ENCODE results near the gene RSBN1.

DNA sequence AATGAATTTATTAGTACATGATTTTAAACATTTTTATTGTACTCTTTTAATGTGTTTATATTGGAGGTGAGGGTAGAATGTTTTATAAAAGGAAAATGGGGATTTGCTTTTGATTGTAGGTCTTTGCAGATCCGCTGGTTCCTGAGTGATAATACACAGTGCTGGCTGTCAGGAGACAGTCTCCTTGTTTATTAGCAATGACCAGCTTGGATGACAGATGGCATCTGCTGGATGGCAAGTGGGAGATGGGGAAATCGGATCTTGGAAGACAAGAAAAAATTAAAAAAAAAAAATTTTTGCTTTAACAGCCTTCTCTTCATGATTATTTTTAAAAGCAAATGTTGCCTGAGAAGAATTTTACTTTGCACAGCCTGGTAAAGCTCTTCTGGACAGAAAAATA, 48.6 kb downstream of the RSBN1 start:
- TF ChIP-seq FOXP2 (optimal IDR thresholded peaks at IDR 0.05; ENCODE audit: control extremely low read depth, extremely low read length, insufficient read depth) (no peak), POLR2AphosphoS5 (IDR thresholded peaks at IDR 0.05; ENCODE audit: borderline replicate concordance, low read depth, low read length) (no peak)
